ENCODE data around the gene PPP2R5A.

DNA sequence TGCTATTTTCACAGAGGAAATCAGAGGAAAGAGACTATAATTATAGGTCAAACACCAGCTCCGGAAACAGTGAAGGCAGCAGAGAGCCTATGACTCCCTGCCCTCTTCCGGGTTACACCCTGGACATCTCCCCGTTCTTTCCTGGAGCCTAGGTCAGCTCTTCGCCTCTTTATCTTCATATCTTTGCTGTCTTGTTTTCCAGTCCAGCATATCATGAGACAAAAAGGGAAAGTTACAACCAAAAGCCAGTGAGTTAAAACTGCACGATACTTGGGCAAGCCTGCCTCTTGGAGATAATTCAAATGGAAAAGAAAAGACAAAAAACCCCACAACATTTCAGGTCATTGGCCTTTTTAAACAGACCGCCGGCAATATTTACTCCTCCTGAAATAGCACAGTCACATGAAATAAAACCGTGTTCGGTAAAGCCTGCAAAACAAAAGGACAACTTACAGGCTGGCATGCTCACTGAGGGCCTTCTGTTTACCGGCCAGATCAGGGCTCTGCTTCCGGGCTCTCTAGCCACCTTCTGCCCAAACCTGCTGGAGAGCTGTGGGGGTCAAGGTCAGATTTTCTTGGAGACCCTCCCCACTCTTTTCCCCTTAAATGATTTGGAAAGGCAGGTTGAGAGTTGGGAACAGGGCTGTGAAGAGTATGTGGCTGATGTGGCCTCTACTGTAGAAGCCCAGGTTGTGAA is 42.8 kb upstream of the PPP2R5A start:
- TF ChIP-seq CTCF (IDR thresholded peaks at IDR 0.05; ENCODE audit: borderline replicate concordance, extremely low read depth, low read length, poor library complexity, severe bottlenecking), result no peak
- TF ChIP-seq EZH2 (IDR thresholded peaks at IDR 0.05; ENCODE audit: borderline replicate concordance, low read depth, low read length, severe bottlenecking), result no peak

All from DND-41 (cell line).